Muscle layer of duodenum (tissue), 2 donors: ENCODE measurements around the gene PRKCI.

Source experiments
- H3K27ac ChIP-seq: one replicate; pipeline ENCODE4 v1.7.0; 2013; ENCODE audit warnings: mild to moderate bottlenecking, low read length
- H3K27me3 ChIP-seq: one replicate; pipeline ENCODE4 v1.7.0; 2013; ENCODE audit warnings: low read depth, mild to moderate bottlenecking, control low read depth, low read length
- H3K36me3 ChIP-seq, 2 donors: one replicate each; pipeline ENCODE4 v1.7.0; 2013; ENCODE audit warnings: low read length in 2 of 2, control low read depth in 1 of 2, mild to moderate bottlenecking in 1 of 2; ENCODE audit not compliant: insufficient read depth in 2 of 2, control insufficient read depth in 1 of 2
- H3K4me1 ChIP-seq, 2 donors: one replicate each; pipeline ENCODE4 v1.7.0; 2013; ENCODE audit warnings: low read length in 2 of 2, mild to moderate bottlenecking in 2 of 2, control low read depth in 1 of 2, moderate library complexity in 1 of 2; ENCODE audit not compliant: insufficient read depth in 2 of 2, control insufficient read depth in 1 of 2
- H3K4me3 ChIP-seq, 2 donors: one replicate each; pipeline ENCODE4 v1.7.0; 2013; ENCODE audit warnings: low read length in 2 of 2, low read depth in 1 of 2, mild to moderate bottlenecking in 1 of 2
- H3K9me3 ChIP-seq, 2 donors: one replicate each; pipeline ENCODE4 v1.7.0; 2013; ENCODE audit warnings: low read length in 2 of 2, control low read depth in 1 of 2, mild to moderate bottlenecking in 1 of 2; ENCODE audit not compliant: control insufficient read depth in 1 of 2
- donor health status: healthy.

The PRKCI gene

DNA sequence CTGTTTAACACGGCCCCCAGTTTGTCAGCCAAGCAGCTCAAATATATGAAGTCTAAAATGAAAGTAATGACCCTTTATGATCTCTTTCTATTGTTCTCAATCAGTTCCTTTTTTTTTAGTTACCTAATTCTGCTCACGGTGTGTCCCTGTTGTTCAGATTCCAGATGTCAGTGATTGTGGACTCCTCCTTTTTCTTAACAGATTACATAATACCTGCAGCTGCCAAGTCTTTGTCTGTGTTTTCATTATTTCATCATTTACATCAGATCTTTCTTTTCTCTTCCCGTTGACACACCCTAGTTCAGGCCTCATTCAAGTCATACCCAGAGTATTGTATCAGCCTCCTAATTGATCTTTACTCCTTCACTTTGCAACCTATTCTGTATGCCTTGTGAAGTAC lies 79.2 kb downstream of the PRKCI start:
- Histone ChIP-seq H3K4me1 (no peaks in the 10 kb centered on the region), H3K27me3 (no peaks in the 10 kb centered on the region), H3K27ac (no peak overlapping the region), H3K9me3 (no peaks in the 10 kb centered on the region), H3K4me3 (no peak overlapping the region), H3K36me3 (peaks cover 7 to 28% of the 10 kb centered on the region in 2 donors)

DNA sequence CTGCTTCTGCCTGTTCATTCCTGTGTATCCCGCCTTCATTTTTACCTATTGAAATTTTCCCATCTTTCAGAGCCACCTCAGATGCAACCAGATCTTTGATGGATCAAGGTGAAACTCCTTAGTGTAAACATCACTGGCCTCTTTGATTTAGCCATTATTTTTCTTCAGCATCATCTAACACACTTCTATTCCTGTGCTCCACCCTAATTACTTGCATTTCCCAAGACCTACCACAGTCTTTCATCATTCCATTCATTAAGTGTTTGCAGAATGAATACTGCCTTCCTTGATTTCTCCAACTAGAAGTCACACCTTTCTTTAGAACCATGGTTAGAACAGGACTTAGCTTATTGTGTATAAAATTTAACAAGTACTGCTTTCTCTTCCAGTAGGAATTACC lies 79.8 kb downstream of the PRKCI start:
- Histone ChIP-seq H3K27ac (no peak overlapping the region), H3K4me3 (no peak overlapping the region), H3K27me3 (no peaks in the 10 kb centered on the region), H3K36me3 (peaks cover 7 to 24% of the 10 kb centered on the region in 2 donors), H3K9me3 (no peaks in the 10 kb centered on the region), H3K4me1 (no peaks in the 10 kb centered on the region)

GRCh38 chr3:170306015-170306414 lies 83.8 kb downstream of the PRKCI start:
- H3K36me3 ChIP-seq: peaks cover 3 to 11% of the 10 kb centered on the region in 2 donors
- H3K27ac ChIP-seq: no peak overlapping the region
- H3K27me3 ChIP-seq: no peaks in the 10 kb centered on the region
- no peak overlapping the region for H3K4me3 ChIP-seq
- no peaks in the 10 kb centered on the region for H3K4me1 ChIP-seq
- no peaks in the 10 kb centered on the region for H3K9me3 ChIP-seq

DNA sequence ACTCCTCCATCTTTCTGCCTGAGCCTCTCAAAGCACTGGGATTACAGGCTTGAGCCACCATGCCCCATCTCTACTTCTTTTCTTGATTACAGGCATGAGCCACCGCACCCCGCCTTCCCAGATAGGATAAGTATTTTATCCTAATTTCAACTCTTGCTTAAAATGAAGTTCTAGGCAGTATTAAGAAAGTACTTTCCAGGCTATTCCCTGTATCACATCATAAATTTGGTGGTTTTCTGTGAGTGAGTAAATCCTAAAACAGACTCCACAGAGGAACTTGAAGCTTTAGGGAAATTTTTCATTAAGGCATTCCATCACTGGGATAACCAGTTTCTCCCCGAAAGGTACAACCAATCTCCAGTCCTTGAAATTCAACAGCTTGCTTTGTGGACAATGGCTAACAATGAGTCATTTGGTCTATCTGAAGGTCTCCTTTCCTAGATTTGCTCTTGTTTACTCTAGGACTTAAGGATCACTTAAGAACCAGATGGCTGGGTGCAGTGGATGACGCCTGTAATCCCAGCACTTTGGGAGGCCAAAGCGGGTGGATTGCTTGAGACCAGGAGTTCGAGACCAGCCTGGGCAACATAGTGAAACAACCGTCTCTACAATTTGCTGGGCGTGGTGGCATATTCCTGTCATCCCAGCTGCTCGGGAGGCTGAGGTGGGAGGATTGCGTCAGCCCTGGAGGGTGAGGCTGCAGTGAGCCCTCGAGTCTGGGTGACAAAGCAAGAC lies 85.6 kb downstream of the PRKCI start:
- no peaks in the 10 kb centered on the region for H3K9me3 ChIP-seq
- H3K27me3 ChIP-seq: no peaks in the 10 kb centered on the region
- no peak overlapping the region for H3K27ac ChIP-seq
- H3K4me3 ChIP-seq: no peak overlapping the region
- H3K36me3 ChIP-seq: no peaks in the 10 kb centered on the region
- no peaks in the 10 kb centered on the region for H3K4me1 ChIP-seq

- no peak overlapping the region for H3K27ac ChIP-seq
- no peak overlapping the region for H3K4me3 ChIP-seq
- no peaks in the 10 kb centered on the region for H3K9me3 ChIP-seq
- no peaks in the 10 kb centered on the region for H3K36me3 ChIP-seq
- no peaks in the 10 kb centered on the region for H3K27me3 ChIP-seq
- H3K4me1 ChIP-seq: no peaks in the 10 kb centered on the region
These were observed 86.8 kb downstream of the PRKCI start for GRCh38 chr3:170309046-170309445.

DNA sequence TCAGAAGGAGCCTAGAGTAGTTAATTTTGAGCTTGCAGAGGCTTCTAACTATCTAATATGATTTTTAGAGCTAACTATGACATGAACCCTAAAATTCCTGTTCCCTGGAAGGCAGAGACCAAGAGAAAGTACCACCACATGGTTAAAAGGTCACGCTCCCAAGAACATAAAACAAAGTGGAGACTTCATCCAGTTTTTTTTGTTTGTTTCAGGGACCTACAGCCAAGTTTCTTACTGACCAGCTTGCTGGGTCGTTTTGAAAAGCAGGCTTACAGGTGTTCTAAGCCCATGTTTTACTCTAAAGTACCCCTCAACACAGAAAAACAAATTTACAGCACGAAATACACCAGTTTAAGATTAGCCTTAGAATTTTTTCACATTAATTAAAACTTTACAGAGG lies 95.7 kb downstream of the PRKCI start:
- no peaks in the 10 kb centered on the region for H3K27me3 ChIP-seq
- no peak overlapping the region for H3K27ac ChIP-seq
- H3K9me3 ChIP-seq: no peaks in the 10 kb centered on the region
- no peaks in the 10 kb centered on the region for H3K4me1 ChIP-seq
- no peak overlapping the region for H3K4me3 ChIP-seq
- no peaks in the 10 kb centered on the region for H3K36me3 ChIP-seq

GRCh38 chr3:170320461-170321121 lies 98.4 kb downstream of the PRKCI start:
- H3K27ac ChIP-seq: no peak overlapping the region
- no peaks in the 10 kb centered on the region for H3K4me1 ChIP-seq
- no peaks in the 10 kb centered on the region for H3K9me3 ChIP-seq
- H3K4me3 ChIP-seq: no peak overlapping the region
- H3K27me3 ChIP-seq: no peaks in the 10 kb centered on the region
- no peaks in the 10 kb centered on the region for H3K36me3 ChIP-seq

DNA sequence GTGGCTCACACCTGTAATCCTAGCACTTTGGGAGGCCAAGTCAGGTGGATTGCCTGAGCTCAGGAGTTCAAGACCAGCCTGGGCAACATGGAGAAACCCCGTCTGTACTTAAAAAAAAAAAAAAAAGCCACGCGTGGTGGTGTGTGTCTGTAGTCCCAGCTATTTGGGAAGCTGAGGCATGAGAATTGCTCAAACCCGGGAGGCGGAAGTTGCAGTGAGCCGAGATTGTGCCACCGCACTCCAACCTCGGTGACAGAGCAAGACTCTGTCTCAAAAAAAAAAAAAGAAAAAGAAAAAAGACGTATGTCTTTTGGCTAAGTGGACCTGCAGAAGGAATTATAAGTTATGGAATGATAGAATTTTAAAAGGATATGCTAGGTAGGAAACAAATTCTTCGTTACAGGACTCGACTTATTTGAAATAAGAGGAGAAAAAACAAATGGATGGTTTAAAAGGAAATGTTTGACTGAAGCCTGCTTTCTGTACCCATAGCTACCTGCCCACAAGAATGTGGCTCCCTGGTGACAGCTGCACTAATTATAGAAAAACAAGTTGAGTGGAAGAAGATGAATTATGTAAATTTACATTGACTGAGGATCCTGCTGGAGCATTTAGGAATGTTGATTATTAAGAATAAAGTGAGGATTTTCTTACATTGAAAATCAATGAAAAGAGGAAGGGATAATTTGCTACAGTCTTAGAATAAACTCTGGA lies 99.3 kb downstream of the PRKCI start:
- no peaks in the 10 kb centered on the region for H3K36me3 ChIP-seq
- H3K27me3 ChIP-seq: no peaks in the 10 kb centered on the region
- H3K4me3 ChIP-seq: no peak overlapping the region
- no peak overlapping the region for H3K27ac ChIP-seq
- H3K4me1 ChIP-seq: no peaks in the 10 kb centered on the region
- no peaks in the 10 kb centered on the region for H3K9me3 ChIP-seq

GRCh38 chr3:170322566-170323269 lies 100.5 kb downstream of the PRKCI start:
- Histone ChIP-seq H3K27ac (no peak overlapping the region), H3K9me3 (no peaks in the 10 kb centered on the region), H3K27me3 (no peaks in the 10 kb centered on the region), H3K36me3 (no peaks in the 10 kb centered on the region), H3K4me1 (no peaks in the 10 kb centered on the region), H3K4me3 (no peak overlapping the region)

- H3K9me3 ChIP-seq: no peaks in the 10 kb centered on the region
- no peaks in the 10 kb centered on the region for H3K36me3 ChIP-seq
- no peak overlapping the region for H3K27ac ChIP-seq
- H3K4me3 ChIP-seq: no peak overlapping the region
- no peaks in the 10 kb centered on the region for H3K27me3 ChIP-seq
- no peaks in the 10 kb centered on the region for H3K4me1 ChIP-seq
These were observed 101.1 kb downstream of the PRKCI start for GRCh38 chr3:170323331-170323730.

GRCh38 chr3:170324962-170325361 lies 102.7 kb downstream of the PRKCI start:
- H3K4me1 ChIP-seq: no peaks in the 10 kb centered on the region
- H3K27me3 ChIP-seq: no peaks in the 10 kb centered on the region
- H3K27ac ChIP-seq: no peak overlapping the region
- H3K4me3 ChIP-seq: no peak overlapping the region
- no peaks in the 10 kb centered on the region for H3K9me3 ChIP-seq
- H3K36me3 ChIP-seq: no peaks in the 10 kb centered on the region
